Fibroblast of lung (primary cell): Measurements from ENCODE around the gene CLASP1.

Experiments used
- EZH2 ChIP-seq: IDR thresholded peaks from 2 replicates; pipeline ENCODE4 v1.5.1; 2012; ENCODE audit warnings: low read length, control low read depth, mild to moderate bottlenecking; ENCODE audit errors: missing control alignments
- TF ChIP-seq, protein P1 (sequence below), 2 donors: IDR thresholded peaks in 1 of 2; conservative IDR thresholded peaks in 1 of 2; 1 replicate in 1 of 2; 2 replicates in 1 of 2; pipeline ENCODE4 v1.5.1; 2011 to 2012; ENCODE audit warnings: low read length in 2 of 2, control low read depth in 1 of 2, inconsistent platforms in 1 of 2, low read depth in 1 of 2, mild to moderate bottlenecking in 1 of 2

GRCh38 chr2:121418494-121419058, 230.7 kb downstream of the CLASP1 start:
- TF ChIP-seq, protein P1, sequence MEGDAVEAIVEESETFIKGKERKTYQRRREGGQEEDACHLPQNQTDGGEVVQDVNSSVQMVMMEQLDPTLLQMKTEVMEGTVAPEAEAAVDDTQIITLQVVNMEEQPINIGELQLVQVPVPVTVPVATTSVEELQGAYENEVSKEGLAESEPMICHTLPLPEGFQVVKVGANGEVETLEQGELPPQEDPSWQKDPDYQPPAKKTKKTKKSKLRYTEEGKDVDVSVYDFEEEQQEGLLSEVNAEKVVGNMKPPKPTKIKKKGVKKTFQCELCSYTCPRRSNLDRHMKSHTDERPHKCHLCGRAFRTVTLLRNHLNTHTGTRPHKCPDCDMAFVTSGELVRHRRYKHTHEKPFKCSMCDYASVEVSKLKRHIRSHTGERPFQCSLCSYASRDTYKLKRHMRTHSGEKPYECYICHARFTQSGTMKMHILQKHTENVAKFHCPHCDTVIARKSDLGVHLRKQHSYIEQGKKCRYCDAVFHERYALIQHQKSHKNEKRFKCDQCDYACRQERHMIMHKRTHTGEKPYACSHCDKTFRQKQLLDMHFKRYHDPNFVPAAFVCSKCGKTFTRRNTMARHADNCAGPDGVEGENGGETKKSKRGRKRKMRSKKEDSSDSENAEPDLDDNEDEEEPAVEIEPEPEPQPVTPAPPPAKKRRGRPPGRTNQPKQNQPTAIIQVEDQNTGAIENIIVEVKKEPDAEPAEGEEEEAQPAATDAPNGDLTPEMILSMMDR (conservative IDR thresholded peaks at IDR 0.05 in 1 of 2, IDR thresholded peaks at IDR 0.05 in 1 of 2; ENCODE audit: low read depth in 1 of 2, low read length in 2 of 2), result no peak
- no peak for TF ChIP-seq EZH2
